KOPT-K1 (cell line): Measurements from ENCODE around the gene RTTN.

ENCODE experiments used
- H3K27ac ChIP-seq: fragments of 200-600 bp; sonication (generic); 2 replicates; pipeline ENCODE4 v1.5.1; 2016; ENCODE audit warnings: antibody characterized with exemption, mild to moderate bottlenecking, low read depth, low read length; ENCODE audit not compliant: poor library complexity, severe bottlenecking
- H3K36me3 ChIP-seq: fragments of 200-600 bp; sonication (generic); 2 replicates; pipeline ENCODE4 v1.5.1; 2017; ENCODE audit warnings: antibody characterized with exemption, mild to moderate bottlenecking, low read length, moderate library complexity; ENCODE audit not compliant: insufficient read depth
- H3K9me3 ChIP-seq: fragments of 200-600 bp; sonication (generic); 2 replicates; pipeline ENCODE4 v1.5.1; 2017; ENCODE audit warnings: antibody characterized with exemption, low read length, mild to moderate bottlenecking; ENCODE audit not compliant: insufficient read depth, poor library complexity, severe bottlenecking

Gene RTTN

DNA sequence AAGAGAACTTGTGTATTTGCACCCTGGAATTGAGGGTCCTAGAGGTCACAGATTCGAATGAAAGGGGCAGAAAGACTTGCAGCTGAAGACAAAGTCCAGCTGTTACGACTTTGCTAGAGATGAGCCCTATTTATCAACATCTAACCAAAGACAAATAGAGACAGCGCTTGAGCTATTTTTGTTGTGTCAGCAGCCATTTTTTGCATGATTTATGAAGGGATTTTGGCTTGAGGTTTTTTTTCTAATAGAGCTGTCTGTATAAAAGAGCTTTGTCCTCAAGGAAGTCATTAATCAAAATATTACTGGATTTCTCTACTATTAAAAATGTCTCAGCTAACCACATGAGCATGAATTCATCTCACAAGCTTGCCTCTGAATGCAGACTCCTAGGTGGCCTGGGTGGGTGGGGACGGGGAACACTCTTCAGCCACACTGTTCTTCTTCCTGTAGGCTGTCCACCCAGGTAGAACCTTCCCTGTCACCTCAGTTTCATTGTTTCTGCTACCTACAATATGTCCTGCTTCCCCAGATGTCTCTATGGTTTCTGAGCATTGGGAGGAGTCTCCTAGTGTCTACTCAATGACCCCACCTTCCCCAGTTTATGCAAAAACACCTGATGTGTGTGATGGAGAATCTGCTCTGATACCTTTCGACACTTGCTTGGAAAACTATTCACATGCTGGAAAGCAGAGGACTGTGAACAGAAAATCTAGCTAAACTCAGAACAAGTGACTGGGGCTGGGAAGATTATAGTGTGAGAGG is 250.6 kb downstream of the RTTN start:
- Histone ChIP-seq H3K27ac (no peak overlapping the region), H3K36me3 (no peaks in the 10 kb centered on the region), H3K9me3 (no peaks in the 10 kb centered on the region)

GRCh38 chr18:69953191-69953590 is 252.3 kb downstream of the RTTN start:
- H3K36me3 ChIP-seq, result no peaks in the 10 kb centered on the region
- H3K27ac ChIP-seq, result no peak overlapping the region
- H3K9me3 ChIP-seq, result no peaks in the 10 kb centered on the region
